Neural crest cell (in vitro differentiated cells): ENCODE results near the gene MLANA. TPM values are rescaled to one million over a fixed set of nuclear protein-coding genes. Genes with fewer than 3 reads are reported as not detected.
"Not testable (repeated sequence)": the region's sequence is repeated elsewhere in the genome, so short reads cannot be mapped to it uniquely, and the experiment has no call there.

Experiments
- DNase-seq: peaks from one replicate; pipeline ENCODE4 v3.0.0; 2021; ENCODE audit warnings: low read depth, mixed read lengths, low spot score
- H3K27ac Mint-ChIP-seq: one replicate; pipeline ENCODE4 v1.8.0; 2021; ENCODE audit warnings: mild to moderate bottlenecking, mixed read lengths; ENCODE audit not compliant: unreplicated experiment
- H3K27me3 Mint-ChIP-seq: 2 replicates; pipeline ENCODE4 v1.8.0; 2021; ENCODE audit warnings: low read depth, mild to moderate bottlenecking, mixed read lengths
- H3K36me3 Mint-ChIP-seq: 2 replicates; pipeline ENCODE4 v1.8.0; 2021; ENCODE audit warnings: low read depth, mild to moderate bottlenecking, mixed read lengths
- H3K4me1 Mint-ChIP-seq: 2 replicates; pipeline ENCODE4 v1.8.0; 2021; ENCODE audit warnings: mixed read lengths
- H3K4me3 Mint-ChIP-seq: one replicate; pipeline ENCODE4 v1.8.0; 2021; ENCODE audit warnings: mild to moderate bottlenecking, mixed read lengths
- H3K9me3 Mint-ChIP-seq: 2 replicates; pipeline ENCODE4 v1.8.0; 2021; ENCODE audit warnings: mixed read lengths
- CTCF ChIP-seq: fragments of 200-600 bp; sonication (generic); conservative IDR thresholded peaks from 2 replicates; pipeline ENCODE4 v1.5.0; 2021; ENCODE audit warnings: antibody characterized with exemption, mild to moderate bottlenecking
- total RNA-seq: library from RNA; stranded (reverse); gene quantifications from 2 replicates; pipeline ENCODE4 v1.2.1, GENCODE V29; 2021

The MLANA gene
- total RNA-seq, 1 donor from 2014 or later: not detected

DNA sequence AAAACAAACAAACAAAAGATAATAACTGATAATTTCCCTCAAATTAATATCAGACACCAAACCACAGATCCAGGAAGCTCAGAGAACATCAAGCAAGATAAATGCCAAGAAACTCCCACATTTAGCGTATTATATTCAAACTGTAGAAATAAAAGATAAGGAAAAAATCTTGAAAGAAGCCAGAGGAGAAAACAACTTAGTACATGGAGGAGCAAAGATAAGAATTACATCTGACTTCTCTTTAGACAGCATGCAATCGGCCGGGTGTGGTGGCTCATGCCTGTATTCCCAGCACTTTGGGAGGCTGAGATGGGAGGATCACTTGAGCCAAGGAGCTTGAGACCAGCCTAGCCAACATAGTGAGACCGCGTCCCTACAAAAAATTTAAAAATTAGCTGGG is 17.2 kb upstream of the MLANA start:
- TF ChIP-seq CTCF: no peak
- no peaks in the 10 kb centered on the region for H3K27me3 Mint-ChIP-seq
- no peaks in the 10 kb centered on the region for H3K9me3 Mint-ChIP-seq
- DNase-seq: no peak
- H3K36me3 Mint-ChIP-seq: no peaks in the 10 kb centered on the region
- H3K4me3 Mint-ChIP-seq: no peak overlapping the region
- H3K27ac Mint-ChIP-seq: no peak overlapping the region
- H3K4me1 Mint-ChIP-seq: no peaks in the 10 kb centered on the region

DNA sequence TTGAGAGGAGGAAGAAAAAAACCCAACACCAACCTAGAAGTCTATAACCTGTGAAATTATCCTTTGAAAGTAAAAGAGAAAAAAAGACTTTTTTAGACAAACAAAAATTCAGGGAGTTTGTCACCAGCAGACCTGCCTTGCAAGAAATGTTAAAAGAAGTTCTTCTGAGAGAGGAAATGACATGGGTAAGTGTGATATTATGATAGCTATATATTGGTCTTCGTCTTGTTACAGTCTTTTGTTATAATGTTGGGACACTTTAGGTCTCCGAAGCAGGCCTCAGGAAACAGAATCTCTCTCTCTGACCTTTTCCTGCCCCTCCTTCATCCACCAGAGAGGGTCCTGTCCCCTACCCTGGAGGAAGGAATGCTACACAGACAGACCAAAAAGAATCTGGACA is 16.6 kb upstream of the MLANA start:
- H3K27me3 Mint-ChIP-seq: no peaks in the 10 kb centered on the region
- H3K4me1 Mint-ChIP-seq: no peaks in the 10 kb centered on the region
- no peak overlapping the region for H3K4me3 Mint-ChIP-seq
- no peak for DNase-seq
- TF ChIP-seq CTCF: no peak
- H3K9me3 Mint-ChIP-seq: no peaks in the 10 kb centered on the region
- no peak overlapping the region for H3K27ac Mint-ChIP-seq
- H3K36me3 Mint-ChIP-seq: no peaks in the 10 kb centered on the region

- Mint-ChIP-seq H3K36me3 (no peaks in the 10 kb centered on the region), H3K9me3 (no peaks in the 10 kb centered on the region), H3K27me3 (no peaks in the 10 kb centered on the region), H3K27ac (no peak overlapping the region), H3K4me1 (no peaks in the 10 kb centered on the region), H3K4me3 (no peak overlapping the region)
- no peak for TF ChIP-seq CTCF
- no peak for DNase-seq
Measured at GRCh38 chr9:5876026-5876425, 14.7 kb upstream of the MLANA start.

- Mint-ChIP-seq H3K27ac (no peak overlapping the region), H3K4me3 (no peak overlapping the region), H3K4me1 (no peaks in the 10 kb centered on the region), H3K36me3 (no peaks in the 10 kb centered on the region), H3K27me3 (no peaks in the 10 kb centered on the region), H3K9me3 (no peaks in the 10 kb centered on the region)
- no peak for TF ChIP-seq CTCF
- DNase-seq: no peak
Measured at GRCh38 chr9:5876711-5877110, 14.0 kb upstream of the MLANA start.

DNA sequence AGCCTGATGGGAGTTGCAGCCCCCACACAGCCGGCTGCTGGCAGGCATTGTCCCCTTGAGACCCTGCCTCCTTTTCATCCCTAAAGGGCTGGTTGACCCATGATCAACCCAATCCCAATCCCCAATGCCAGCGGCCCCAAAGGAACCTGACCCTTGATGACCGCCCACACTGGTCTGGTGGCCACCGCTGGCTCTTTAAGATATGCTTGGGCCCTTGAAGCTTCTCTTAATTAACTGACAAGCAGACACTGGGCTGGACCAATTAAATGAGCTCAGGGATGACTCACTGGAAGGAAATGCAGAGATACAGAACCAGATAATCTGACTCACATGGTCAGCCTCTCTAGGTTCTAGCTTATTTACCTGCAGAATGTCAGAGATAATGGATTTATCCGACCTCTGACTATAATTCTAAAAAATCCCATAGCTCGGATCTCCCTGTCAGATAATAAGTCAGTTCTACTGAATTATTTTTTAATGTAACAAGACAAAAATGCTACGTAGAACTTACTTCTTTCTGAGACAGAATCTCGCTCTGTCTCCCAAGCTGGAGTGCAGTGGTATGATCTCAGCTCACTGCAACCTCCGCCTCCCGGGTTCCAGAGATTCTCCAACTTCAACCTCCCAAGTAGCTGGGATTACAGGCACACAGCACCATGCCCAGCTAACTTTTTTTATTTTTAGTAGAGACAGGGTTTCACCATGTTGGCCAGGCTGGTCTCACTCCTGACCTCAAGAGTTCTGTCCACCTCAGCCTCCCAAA is 11.1 kb upstream of the MLANA start:
- no peak for TF ChIP-seq CTCF
- no peak overlapping the region for H3K27ac Mint-ChIP-seq

DNA sequence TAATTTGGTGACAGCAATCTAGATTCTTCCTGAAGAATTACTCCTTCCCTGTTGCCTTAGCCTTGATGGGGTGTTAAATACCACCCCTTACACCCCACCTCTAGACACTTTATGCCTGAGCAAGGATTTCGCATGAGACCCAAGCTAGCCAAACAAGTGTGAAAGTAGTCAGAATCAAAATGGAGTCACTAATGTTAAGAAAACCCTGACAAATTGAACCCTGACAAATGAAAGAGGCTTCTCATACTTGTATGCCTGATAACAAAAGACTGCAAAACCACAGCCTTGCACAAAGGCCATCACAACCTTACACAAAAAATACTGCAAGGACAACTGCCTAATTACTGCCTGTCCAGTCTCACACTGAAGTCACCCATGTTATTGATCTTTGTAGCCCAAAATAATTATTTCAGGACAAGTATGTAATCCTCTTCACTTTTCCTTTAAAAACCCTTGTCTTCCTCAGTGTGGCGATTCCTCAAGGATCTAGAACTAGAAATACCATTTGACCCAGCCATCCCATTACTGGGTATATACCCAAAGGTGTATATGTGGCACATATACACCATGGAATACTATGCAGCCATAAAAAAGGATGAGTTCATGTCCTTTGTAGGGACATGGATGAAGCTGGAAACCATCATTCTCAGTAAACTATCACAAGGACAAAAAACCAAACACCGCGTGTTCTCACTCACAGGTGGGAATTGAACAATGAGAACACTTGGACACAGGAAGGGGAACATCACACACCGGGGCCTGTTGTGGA is 8.3 kb upstream of the MLANA start:
- H3K4me3 Mint-ChIP-seq, DNase-seq, H3K27me3 Mint-ChIP-seq, H3K27ac Mint-ChIP-seq, H3K4me1 Mint-ChIP-seq, H3K9me3 Mint-ChIP-seq, H3K36me3 Mint-ChIP-seq: not testable (repeated sequence)

More for the DNA sequence above, 11.1 kb upstream of the MLANA start:
- H3K27me3 Mint-ChIP-seq: no peaks in the 10 kb centered on the region
- no peaks in the 10 kb centered on the region for H3K4me1 Mint-ChIP-seq
- no peak overlapping the region for H3K4me3 Mint-ChIP-seq
- H3K36me3 Mint-ChIP-seq: no peaks in the 10 kb centered on the region
- DNase-seq: no peak
- H3K9me3 Mint-ChIP-seq: no peaks in the 10 kb centered on the region
